ENCODE measurements around the gene ERC1.

The ERC1 gene

DNA sequence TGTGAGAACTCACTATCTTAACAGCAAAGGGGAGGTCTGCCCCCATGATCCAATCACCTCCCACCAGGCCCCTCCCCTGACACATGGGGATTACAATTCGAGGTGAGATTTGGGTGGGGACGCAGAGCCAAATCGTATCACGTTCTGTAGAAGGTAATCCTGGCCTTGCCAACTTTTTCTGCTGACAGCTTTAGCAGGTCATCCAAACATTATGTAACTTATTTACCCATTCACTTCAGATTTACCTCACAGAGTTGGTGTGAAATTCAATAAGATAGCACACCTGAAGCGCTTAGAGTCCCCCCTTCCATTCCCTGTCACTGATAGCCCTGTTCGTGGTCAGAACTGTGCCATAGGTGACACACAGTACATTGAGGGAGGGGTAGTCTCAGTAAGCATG, 384.3 kb downstream of the ERC1 start:
- Histone ChIP-seq H3K4me2 (ENCODE audit: low read length) (no peak overlapping the region), H4K20me1 (ENCODE audit: control insufficient read depth, insufficient read depth, low read depth, low read length) (no peaks in the 10 kb centered on the region), H3K9me3 (ENCODE audit: control insufficient read depth, insufficient read depth, low read length) (no peaks in the 10 kb centered on the region), H3K4me3 (ENCODE audit: low read length) (no peak overlapping the region), H3F3A (ENCODE audit: control insufficient read depth, insufficient read depth) (no peaks in the 10 kb centered on the region), H3K27me3 (ENCODE audit: control insufficient read depth, low read length) (no peaks in the 10 kb centered on the region), H3K79me2 (ENCODE audit: control insufficient read depth, low read length) (no peaks in the 10 kb centered on the region), H3K27ac (ENCODE audit: low read depth, low read length) (no peak overlapping the region), H3K4me1 (ENCODE audit: control insufficient read depth, low read length) (peaks cover under 1% of the 10 kb centered on the region; the same call in 1 of the 2 replicates), H3K9me2 (replicated peaks; ENCODE audit: control insufficient read depth, low read length) (no peaks in the 10 kb centered on the region), H3K36me3 (ENCODE audit: control insufficient read depth, low read length) (0 out of 2 replicates have a peak, but pooled peaks cover 2% of the 10 kb centered on the region)
- TF ChIP-seq, protein P1, sequence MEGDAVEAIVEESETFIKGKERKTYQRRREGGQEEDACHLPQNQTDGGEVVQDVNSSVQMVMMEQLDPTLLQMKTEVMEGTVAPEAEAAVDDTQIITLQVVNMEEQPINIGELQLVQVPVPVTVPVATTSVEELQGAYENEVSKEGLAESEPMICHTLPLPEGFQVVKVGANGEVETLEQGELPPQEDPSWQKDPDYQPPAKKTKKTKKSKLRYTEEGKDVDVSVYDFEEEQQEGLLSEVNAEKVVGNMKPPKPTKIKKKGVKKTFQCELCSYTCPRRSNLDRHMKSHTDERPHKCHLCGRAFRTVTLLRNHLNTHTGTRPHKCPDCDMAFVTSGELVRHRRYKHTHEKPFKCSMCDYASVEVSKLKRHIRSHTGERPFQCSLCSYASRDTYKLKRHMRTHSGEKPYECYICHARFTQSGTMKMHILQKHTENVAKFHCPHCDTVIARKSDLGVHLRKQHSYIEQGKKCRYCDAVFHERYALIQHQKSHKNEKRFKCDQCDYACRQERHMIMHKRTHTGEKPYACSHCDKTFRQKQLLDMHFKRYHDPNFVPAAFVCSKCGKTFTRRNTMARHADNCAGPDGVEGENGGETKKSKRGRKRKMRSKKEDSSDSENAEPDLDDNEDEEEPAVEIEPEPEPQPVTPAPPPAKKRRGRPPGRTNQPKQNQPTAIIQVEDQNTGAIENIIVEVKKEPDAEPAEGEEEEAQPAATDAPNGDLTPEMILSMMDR (IDR thresholded peaks at IDR 0.05; ENCODE audit: low read depth, low read length, poor library complexity, severe bottlenecking) = no peak
- no peak for TF ChIP-seq EZH2phosphoT487 (IDR thresholded peaks at IDR 0.05; ENCODE audit: borderline replicate concordance, low read length)

DNA sequence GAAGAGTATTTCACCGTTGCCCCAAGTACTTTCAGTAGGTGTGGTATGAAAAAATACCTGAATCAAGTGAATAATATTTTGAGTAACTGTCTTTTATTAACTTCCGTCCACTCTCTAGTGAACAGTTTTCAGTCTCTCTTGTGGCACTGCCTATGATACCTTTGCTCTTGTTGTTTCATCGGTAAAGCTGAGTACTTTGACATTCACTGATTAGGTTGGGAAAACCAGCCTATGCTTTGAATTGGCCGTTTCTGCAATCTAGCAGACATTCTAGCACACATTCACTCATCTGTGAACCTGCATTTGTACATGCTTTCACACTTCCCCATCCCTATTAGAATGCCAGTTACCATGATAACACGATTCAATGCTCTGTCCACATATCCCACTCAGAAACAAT, 386.1 kb downstream of the ERC1 start:
- Histone ChIP-seq H3K4me1 (ENCODE audit: control insufficient read depth, low read length) (no peaks in the 10 kb centered on the region), H3K27me3 (ENCODE audit: control insufficient read depth, low read length) (no peaks in the 10 kb centered on the region), H3K9me2 (replicated peaks; ENCODE audit: control insufficient read depth, low read length) (no peaks in the 10 kb centered on the region), H3K36me3 (ENCODE audit: control insufficient read depth, low read length) (no peaks in the 10 kb centered on the region), H3K27ac (ENCODE audit: low read depth, low read length) (no peak overlapping the region), H3K4me2 (ENCODE audit: low read length) (no peak overlapping the region), H3K79me2 (ENCODE audit: control insufficient read depth, low read length) (no peaks in the 10 kb centered on the region), H3K4me3 (ENCODE audit: low read length) (no peak overlapping the region), H4K20me1 (ENCODE audit: control insufficient read depth, insufficient read depth, low read depth, low read length) (no peaks in the 10 kb centered on the region), H3K9me3 (ENCODE audit: control insufficient read depth, insufficient read depth, low read length) (no peaks in the 10 kb centered on the region), H3F3A (ENCODE audit: control insufficient read depth, insufficient read depth) (no peaks in the 10 kb centered on the region)
- TF ChIP-seq, protein P1 (IDR thresholded peaks at IDR 0.05; ENCODE audit: low read depth, low read length, poor library complexity, severe bottlenecking) = no peak
- no peak for TF ChIP-seq EZH2phosphoT487 (IDR thresholded peaks at IDR 0.05; ENCODE audit: borderline replicate concordance, low read length)

DNA sequence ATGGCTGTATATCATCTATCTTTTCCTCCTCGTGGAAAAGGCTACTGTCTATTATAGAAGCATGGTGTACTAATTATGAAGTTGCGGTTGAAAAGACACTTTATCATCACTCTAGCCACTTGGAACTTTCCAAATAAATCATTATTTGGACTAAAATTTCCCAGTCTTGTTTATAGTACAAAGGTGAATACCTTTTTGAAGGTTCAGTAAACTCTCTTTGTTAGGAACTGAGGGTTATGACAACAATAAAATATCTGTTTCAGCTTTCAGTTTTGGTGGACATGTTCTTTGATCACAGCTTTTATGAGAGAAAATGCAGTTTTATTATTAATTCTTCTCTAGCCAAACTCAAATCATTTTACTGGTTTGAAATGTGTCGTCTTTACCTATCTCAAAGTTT, 386.7 kb downstream of the ERC1 start:
- no peaks in the 10 kb centered on the region for H3K9me3 ChIP-seq (ENCODE audit: control insufficient read depth, insufficient read depth, low read length)
- H3K4me1 ChIP-seq (ENCODE audit: control insufficient read depth, low read length) = no peaks in the 10 kb centered on the region
- H3K4me2 ChIP-seq (ENCODE audit: low read length) = no peak overlapping the region
- H3F3A ChIP-seq (ENCODE audit: control insufficient read depth, insufficient read depth) = no peaks in the 10 kb centered on the region
- no peak overlapping the region for H3K27ac ChIP-seq (ENCODE audit: low read depth, low read length)
- no peaks in the 10 kb centered on the region for H3K79me2 ChIP-seq (ENCODE audit: control insufficient read depth, low read length)
- H3K4me3 ChIP-seq (ENCODE audit: low read length) = no peak overlapping the region
- no peaks in the 10 kb centered on the region for H4K20me1 ChIP-seq (ENCODE audit: control insufficient read depth, insufficient read depth, low read depth, low read length)
- H3K9me2 ChIP-seq (replicated peaks; ENCODE audit: control insufficient read depth, low read length) = no peaks in the 10 kb centered on the region
- no peaks in the 10 kb centered on the region for H3K27me3 ChIP-seq (ENCODE audit: control insufficient read depth, low read length)
- TF ChIP-seq, protein P1 (IDR thresholded peaks at IDR 0.05; ENCODE audit: low read depth, low read length, poor library complexity, severe bottlenecking) = no peak
- TF ChIP-seq EZH2phosphoT487 (IDR thresholded peaks at IDR 0.05; ENCODE audit: borderline replicate concordance, low read length) = no peak
- no peaks in the 10 kb centered on the region for H3K36me3 ChIP-seq (ENCODE audit: control insufficient read depth, low read length)

Data from DOHH2 (cell line).